DOHH2 (cell line): Measurements from ENCODE around the gene CIAO2B.

Experiments used
- CTCF ChIP-seq: fragments of 200-600 bp; sonication (generic); IDR thresholded peaks from one replicate; pipeline ENCODE4 v1.5.1; 2014; ENCODE audit warnings: antibody characterized with exemption, mild to moderate bottlenecking, low read depth, low read length; ENCODE audit not compliant: poor library complexity, severe bottlenecking
- EZH2phosphoT487 ChIP-seq: fragments of 200-600 bp; sonication (generic); IDR thresholded peaks from 2 replicates; pipeline ENCODE4 v1.6.1; 2017; ENCODE audit warnings: borderline replicate concordance, mild to moderate bottlenecking, antibody characterized with exemption, low read length, moderate library complexity, mixed read lengths

- TF ChIP-seq CTCF (no peak), EZH2phosphoT487 (no peak)
Measured at GRCh38 chr16:66973716-66974115, 39.5 kb upstream of the CIAO2B start.
